HG02610 (cell line): Measurements from ENCODE around the gene POLR1A.

ENCODE experiments used
- ATAC-seq: cut with Tn5 transposase; IDR thresholded peaks from one replicate; pipeline ENCODE4 v1.9.1; 2021; ENCODE audit warnings: mild to moderate bottlenecking, moderate library complexity; ENCODE audit not compliant: unreplicated experiment

Gene POLR1A

GRCh38 chr2:86039178-86039962, 66.3 kb downstream of the POLR1A start:
- no peak for ATAC-seq

- peak; percentile 29 for ATAC-seq
These were observed 67.2 kb downstream of the POLR1A start for GRCh38 chr2:86038291-86039081.

- no peak for ATAC-seq
These were observed 67.9 kb downstream of the POLR1A start for GRCh38 chr2:86037795-86038192.

DNA sequence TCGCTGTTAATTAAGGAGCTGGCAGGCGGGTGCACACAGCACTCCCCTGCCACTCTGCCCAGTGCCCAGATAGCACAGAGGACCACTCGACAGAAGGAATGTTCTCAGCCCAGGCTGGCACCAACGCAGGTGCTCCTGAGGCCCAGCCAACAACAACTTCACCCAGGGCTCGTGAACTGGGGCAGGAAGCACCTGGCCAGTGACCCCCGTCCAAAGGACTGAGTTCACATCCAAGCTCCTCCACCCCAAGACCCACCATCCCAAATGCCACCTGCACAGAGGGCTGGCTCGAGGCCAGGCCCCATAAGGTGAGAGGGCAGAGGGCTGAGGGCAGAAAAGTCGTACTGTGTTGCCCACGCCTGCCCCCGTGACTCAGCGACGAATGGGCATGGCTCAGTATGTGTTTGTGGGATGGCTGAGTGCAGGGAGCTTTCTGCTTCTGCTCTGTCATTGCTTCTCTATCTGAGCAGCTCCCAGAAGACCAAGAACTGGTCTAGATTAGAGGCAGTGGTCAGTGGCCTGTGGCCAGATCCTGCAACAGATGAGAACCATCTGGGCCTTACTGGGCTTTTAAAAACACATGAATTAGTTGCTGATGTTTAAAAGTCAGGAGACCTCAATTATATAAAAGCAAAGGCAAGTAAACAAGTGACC, 68.4 kb downstream of the POLR1A start:
- no peak for ATAC-seq

DNA sequence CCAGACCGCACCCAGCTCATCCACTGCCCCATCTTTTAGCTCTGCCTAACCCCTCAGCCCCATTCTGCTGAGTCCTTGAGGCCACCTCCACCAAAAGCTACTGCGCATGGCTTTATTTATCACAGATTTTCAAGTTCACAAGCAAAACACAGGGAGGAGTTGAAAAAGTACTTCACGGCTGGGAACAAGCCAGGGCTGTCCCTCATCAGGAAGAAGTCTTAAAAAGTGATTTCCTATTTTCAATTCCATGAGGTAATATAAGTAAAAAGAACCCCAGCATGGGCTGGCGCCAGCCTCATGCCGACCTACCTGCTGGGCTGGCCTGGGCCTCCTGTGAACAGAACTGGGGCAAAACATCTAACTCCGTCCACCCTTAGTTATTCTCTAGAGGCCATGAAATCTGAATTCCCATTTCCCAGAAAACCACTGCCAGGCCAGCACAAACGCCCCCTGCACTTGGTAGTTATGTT, 69.0 kb downstream of the POLR1A start:
- ATAC-seq = no peak

DNA sequence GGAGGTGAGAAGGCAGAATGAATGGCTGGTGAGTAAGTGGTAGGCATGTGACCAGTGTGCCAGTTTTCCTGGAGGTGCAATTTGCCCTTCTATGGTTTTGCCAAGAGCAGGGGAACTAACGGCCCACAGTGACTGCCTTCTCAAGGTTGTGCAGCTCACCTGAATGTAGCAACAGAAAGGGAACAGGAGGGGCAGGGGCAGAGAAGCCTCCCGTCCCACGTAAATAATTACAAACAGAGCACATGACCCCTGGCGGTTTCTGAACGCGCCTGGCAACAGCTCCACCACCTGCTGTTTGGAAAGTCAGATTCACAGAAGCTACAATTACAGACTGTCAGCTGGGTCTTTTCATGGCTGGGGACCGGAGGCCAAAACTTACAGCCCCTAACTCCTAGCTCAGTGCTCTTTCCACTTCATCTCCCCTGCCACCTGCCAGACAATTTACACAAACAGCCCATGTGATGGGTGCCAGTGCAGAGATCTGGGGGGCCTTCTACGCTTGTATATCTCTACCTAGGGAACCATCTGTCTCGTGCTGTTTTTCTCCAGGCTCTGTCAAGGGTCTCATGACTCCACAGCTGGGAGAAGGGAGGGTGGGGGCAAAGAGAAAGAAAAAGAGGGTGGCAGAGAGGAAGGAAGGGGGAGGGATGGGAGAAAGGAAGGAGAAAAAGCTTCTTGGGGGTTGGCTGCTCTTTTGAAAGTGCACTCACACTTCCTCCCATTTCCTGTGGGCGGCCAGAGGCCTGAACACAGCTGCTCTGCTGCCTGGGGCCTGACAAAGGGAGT, 69.6 kb downstream of the POLR1A start:
- peak; percentile 75 for ATAC-seq

DNA sequence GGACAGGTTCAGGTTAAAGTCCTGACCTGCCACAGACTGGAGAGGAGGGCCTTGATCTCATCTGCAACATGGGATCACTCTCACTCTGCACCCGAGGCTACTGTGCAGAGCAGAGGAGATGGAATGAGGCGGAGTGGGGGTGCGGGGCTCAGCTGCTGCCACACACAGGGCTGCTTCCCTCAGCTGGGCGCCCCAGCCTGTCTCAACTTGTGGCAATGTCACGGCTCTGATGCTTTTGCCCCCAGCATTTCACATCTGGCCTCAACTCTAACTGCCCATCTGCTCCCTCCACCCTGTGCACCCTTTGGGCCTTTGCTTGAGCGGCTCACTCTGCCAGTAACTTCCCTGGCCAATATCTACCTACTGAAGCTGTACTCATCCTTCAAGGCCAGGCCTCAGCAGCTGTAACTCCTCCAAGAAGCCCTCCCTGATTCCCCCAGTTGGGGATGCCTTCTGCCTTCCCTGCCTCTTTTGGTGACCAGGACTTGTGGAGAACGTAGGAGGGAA, 70.3 kb downstream of the POLR1A start:
- ATAC-seq = no peak

GRCh38 chr2:86033751-86034692, 71.7 kb downstream of the POLR1A start:
- ATAC-seq = no peak

DNA sequence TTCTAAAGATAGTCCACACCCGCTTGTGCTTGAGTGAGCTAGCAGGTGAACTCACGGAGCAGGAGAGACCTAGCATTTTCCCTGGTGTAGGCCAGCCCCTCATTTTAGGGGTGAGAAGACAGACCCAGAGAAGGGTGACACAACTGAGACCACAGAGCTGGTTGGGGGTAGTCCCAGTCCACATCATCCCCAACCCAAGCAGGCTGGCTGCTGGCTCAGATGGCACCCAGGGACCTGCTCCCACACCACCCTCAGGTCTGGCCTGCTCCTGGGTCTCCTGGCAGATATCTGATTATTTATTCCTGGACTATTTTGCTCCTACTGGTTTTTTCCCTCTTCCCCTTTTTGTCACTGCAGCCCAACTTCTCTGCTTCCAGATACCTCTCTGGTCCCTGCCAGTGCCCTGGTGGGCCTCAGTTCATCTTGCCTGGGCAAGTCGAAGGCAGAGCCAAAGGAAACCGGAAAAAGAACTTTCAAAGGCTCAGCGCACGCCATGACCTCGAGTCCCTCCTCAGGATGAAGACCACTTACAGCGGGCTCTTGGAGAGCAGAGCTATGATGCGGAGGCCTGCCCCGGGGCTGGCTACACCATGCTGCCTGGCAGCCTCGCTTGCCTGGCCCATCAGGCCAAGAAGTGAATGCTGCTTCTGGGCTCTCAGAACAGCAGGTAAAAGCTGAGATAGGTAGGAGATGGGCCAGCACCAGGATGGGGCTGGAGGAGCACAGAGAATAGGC, 72.7 kb downstream of the POLR1A start:
- ATAC-seq = no peak

GRCh38 chr2:86031606-86032005, 74.1 kb downstream of the POLR1A start:
- ATAC-seq = no peak

GRCh38 chr2:86031151-86031550, 74.5 kb downstream of the POLR1A start:
- no peak for ATAC-seq

DNA sequence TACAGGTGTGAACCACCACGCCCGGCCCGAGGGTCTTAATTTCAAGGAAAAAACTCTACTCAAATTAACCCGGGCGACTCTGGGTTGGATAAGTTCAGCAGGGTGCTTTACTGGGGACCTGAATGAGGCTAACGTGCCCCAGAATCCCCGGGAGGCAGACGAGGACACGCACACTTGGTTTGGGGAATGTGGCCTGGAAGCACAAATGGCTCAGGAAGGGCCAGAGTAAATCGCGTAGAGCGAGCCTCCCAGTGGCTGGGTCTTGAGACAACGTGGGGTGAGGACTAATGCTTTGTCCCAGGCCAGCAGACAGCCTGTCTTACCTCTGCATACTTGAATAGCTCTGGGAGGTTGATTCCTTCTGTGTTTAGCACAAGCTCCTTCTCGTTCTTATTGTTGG, 75.8 kb downstream of the POLR1A start:
- ATAC-seq = no peak

- no peak for ATAC-seq
These were observed 76.8 kb downstream of the POLR1A start for GRCh38 chr2:86028766-86029381.

DNA sequence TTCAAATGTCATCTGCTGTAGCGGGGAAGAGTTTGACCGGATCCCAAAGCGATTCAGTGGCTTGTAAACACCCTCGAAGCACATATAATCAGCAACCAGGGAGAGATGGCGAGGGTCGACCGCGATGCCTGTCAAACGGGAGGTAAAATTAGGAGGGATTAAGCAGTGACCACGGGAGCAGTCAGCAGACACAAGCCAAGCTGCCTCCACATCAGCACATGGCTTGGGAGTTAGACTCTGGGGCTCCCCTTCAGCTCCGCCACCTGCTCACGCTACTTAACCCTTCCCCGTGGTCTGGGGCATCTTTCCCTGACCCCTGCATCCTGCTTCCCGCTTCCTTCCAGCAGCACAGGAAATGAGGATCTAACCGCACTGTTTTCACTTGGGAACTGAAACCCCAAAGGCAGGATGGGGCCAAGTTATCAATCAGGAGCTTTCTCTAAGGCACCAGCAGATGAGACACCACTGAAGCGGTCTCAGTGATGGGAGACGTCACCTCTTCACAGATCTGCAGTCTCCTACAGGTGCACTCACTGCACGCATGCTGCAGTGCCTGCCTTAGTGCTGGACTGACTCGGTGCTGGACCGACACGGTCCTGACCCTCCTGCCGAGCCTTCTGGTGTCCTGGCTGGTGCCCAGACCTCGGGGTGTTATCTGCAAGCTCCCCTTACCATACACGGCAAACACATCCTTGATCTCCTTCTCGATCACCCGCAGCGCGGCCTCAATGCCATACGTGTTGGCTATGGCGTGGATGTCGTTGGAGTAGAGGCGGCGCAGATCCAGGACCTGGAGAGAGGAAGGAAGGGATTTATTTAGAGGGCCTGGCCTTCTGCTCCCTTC, 77.5 kb downstream of the POLR1A start:
- no peak for ATAC-seq

DNA sequence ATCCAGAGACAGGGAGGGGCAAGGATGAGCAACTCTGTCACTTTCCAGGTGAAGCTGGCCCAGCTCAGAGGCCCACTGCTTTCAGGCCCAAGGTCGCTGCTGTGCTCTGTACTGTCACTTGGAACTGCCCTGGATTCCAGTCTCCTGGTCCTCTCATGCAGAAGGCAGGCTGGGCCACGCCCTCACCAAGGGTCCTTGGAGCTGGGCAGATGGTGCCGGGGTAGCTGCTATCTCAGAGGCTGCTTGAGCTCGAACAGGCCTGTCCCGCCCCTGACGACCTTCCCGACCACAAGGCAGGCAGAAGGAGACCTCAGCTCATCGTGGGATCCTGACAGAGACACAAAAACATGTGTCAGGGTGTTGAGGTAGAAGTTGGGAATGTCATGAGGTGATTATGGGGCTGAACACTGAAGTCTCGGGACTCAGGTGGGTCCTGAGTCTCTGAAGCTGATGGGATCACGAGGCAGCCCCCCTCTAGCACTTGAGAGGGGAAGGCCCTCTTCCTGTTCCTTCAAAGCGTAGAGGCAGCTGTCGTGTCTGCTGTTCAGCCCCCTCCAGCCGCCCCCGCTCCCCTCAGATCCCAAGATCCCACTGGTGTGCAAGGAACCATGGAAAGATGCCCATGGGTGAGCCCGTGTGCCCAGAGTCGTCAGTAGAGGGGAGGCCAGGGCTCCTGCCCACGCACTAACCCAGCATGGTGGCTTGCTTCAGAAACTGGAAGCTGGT, 78.3 kb downstream of the POLR1A start:
- no peak for ATAC-seq

DNA sequence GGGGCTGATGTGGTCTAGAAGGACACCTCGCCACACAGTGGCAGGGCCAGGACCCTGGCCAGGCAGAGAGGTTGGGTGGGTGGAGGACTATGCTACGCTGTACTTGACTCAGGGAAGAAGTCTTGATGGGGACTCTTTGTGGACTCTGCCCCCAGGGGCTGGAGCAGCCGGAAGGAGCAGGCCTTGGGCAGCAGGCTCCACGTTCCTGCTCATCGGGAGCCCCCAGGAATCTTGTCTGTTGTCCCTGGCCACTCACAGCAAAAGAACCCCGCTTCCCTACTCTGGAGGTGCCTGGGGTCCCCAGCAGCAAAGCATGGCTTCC, 79.0 kb downstream of the POLR1A start:
- no peak for ATAC-seq
